H9 (cell line): Measurements from ENCODE around the gene OR2Y1. TPM values are rescaled to one million over a fixed set of nuclear protein-coding genes. Genes with fewer than 3 reads are reported as not detected.

ENCODE experiments used
- DNase-seq: peaks from one replicate; pipeline ENCODE4 v3.0.0-alpha.2; 2017
- H2AFZ ChIP-seq: one replicate; pipeline ENCODE4 v1.6.1; 2013; ENCODE audit warnings: mild to moderate bottlenecking, low read length, control low read depth, moderate library complexity
- H2AK5ac ChIP-seq: 2 replicates; pipeline ENCODE4 v1.6.1; 2013; ENCODE audit warnings: low read length, control low read depth, mixed read lengths; ENCODE audit not compliant: insufficient read length
- H2BK120ac ChIP-seq: one replicate; pipeline ENCODE4 v1.6.1; 2013; ENCODE audit warnings: low read depth, mild to moderate bottlenecking, low read length, control low read depth, inconsistent platforms; ENCODE audit not compliant: poor library complexity, severe bottlenecking
- H2BK12ac ChIP-seq: 2 replicates; pipeline ENCODE4 v1.6.1; 2013; ENCODE audit warnings: low read length, control low read depth, mixed read lengths, low read depth; ENCODE audit not compliant: insufficient read length
- H2BK15ac ChIP-seq: 2 replicates; pipeline ENCODE4 v1.6.1; 2013; ENCODE audit warnings: low read depth, low read length, control low read depth
- H2BK20ac ChIP-seq: one replicate; pipeline ENCODE4 v1.6.1; 2013; ENCODE audit warnings: low read depth, mild to moderate bottlenecking, low read length, control low read depth, inconsistent platforms; ENCODE audit not compliant: poor library complexity, severe bottlenecking
- H2BK5ac ChIP-seq: 2 replicates; pipeline ENCODE4 v1.6.1; 2013; ENCODE audit warnings: low read length, control low read depth, mixed read lengths; ENCODE audit not compliant: insufficient read length
- H3K14ac ChIP-seq: 2 replicates; pipeline ENCODE4 v1.6.1; 2013; ENCODE audit warnings: low read length, control low read depth; ENCODE audit not compliant: insufficient read depth
- H3K18ac ChIP-seq: 2 replicates; pipeline ENCODE4 v1.6.1; 2013; ENCODE audit warnings: low read depth, mild to moderate bottlenecking, mixed read lengths, low read length, control low read depth; ENCODE audit not compliant: insufficient read length
- H3K23ac ChIP-seq: 2 replicates; pipeline ENCODE4 v1.6.1; 2013; ENCODE audit warnings: low read length, control low read depth, mixed read lengths, low read depth; ENCODE audit not compliant: insufficient read length
- H3K23me2 ChIP-seq: 2 replicates; pipeline ENCODE4 v1.6.1; 2013; ENCODE audit warnings: low read depth, mild to moderate bottlenecking, mixed read lengths, low read length, control low read depth; ENCODE audit not compliant: insufficient read length, poor library complexity, severe bottlenecking
- H3K27ac ChIP-seq: 2 replicates; pipeline ENCODE4 v1.5.1; 2013; ENCODE audit warnings: low read length, control low read depth, mixed read lengths, low read depth; ENCODE audit not compliant: insufficient read length
- H3K27me3 ChIP-seq: 2 replicates; pipeline ENCODE4 v1.6.1; 2013; ENCODE audit warnings: low read length, control low read depth, inconsistent platforms; ENCODE audit not compliant: insufficient read depth
- H3K4ac ChIP-seq: 2 replicates; pipeline ENCODE4 v1.6.1; 2013; ENCODE audit warnings: low read depth, mild to moderate bottlenecking, control low read depth, inconsistent platforms, low read length, moderate library complexity
- H3K4me1 ChIP-seq: 2 replicates; pipeline ENCODE4 v1.6.1; 2013; ENCODE audit warnings: low read length, control low read depth, inconsistent platforms; ENCODE audit not compliant: insufficient read depth
- H3K4me2 ChIP-seq: 2 replicates; pipeline ENCODE4 v1.6.1; 2013; ENCODE audit warnings: low read length, control low read depth, mixed read lengths; ENCODE audit not compliant: insufficient read length, insufficient read depth
- H3K56ac ChIP-seq: 2 replicates; pipeline ENCODE4 v1.6.1; 2013; ENCODE audit warnings: low read depth, mild to moderate bottlenecking, mixed read lengths, low read length, control low read depth; ENCODE audit not compliant: insufficient read length
- H3K79me1 ChIP-seq: 2 replicates; pipeline ENCODE4 v1.6.1; 2013; ENCODE audit warnings: low read depth, mild to moderate bottlenecking, moderate library complexity, low read length, control low read depth, inconsistent platforms; ENCODE audit not compliant: insufficient read depth, poor library complexity, severe bottlenecking
- H3K79me2 ChIP-seq: 2 replicates; pipeline ENCODE4 v1.6.1; 2013; ENCODE audit warnings: low read length, control low read depth, inconsistent platforms; ENCODE audit not compliant: insufficient read depth
- H3K9ac ChIP-seq: 2 replicates; pipeline ENCODE4 v1.6.1; 2013; ENCODE audit warnings: low read length, control low read depth, mixed read lengths; ENCODE audit not compliant: insufficient read length; ENCODE audit errors: extremely low read depth
- H3K9me3 ChIP-seq: one replicate; pipeline ENCODE4 v1.6.1; 2013; ENCODE audit warnings: low read depth, low read length, inconsistent platforms; ENCODE audit not compliant: control insufficient read depth
- H3T11ph ChIP-seq: one replicate; pipeline ENCODE4 v1.6.1; 2013; ENCODE audit warnings: mild to moderate bottlenecking, low read length, control low read depth, inconsistent platforms
- H4K20me1 ChIP-seq: one replicate; pipeline ENCODE4 v1.6.1; 2013; ENCODE audit not compliant: control insufficient read depth, insufficient read length, insufficient read depth
- H4K5ac ChIP-seq: 2 replicates; pipeline ENCODE4 v1.6.1; 2013; ENCODE audit warnings: low read depth, mild to moderate bottlenecking, mixed read lengths, low read length, control low read depth; ENCODE audit not compliant: insufficient read length
- H4K8ac ChIP-seq: replicated peaks from 2 replicates; pipeline ENCODE4 v1.6.1; 2013; ENCODE audit warnings: low read length, control low read depth, mixed read lengths, low read depth; ENCODE audit not compliant: insufficient read length
- H4K91ac ChIP-seq: 2 replicates; pipeline ENCODE4 v1.6.1; 2013; ENCODE audit warnings: low read depth, mild to moderate bottlenecking, moderate library complexity, mixed read lengths, low read length, control low read depth; ENCODE audit not compliant: insufficient read length
- H3K27ac Mint-ChIP-seq, 3 experiments: 2 replicates in 2 of 3; 3 replicates in 1 of 3; pipeline ENCODE4 v1.8.0; 2020 to 2021; ENCODE audit warnings: mixed read lengths in 3 of 3, mild to moderate bottlenecking in 1 of 3, moderate library complexity in 1 of 3
- H3K27me3 Mint-ChIP-seq: 2 replicates; pipeline ENCODE4 v1.8.0; 2021; ENCODE audit warnings: low read depth, mild to moderate bottlenecking, moderate library complexity, mixed read lengths
- H3K36me3 Mint-ChIP-seq, 3 experiments: 2 replicates in 2 of 3; 3 replicates in 1 of 3; pipeline ENCODE4 v1.8.0; 2020 to 2021; ENCODE audit warnings: low read depth in 3 of 3, mixed read lengths in 3 of 3; ENCODE audit not compliant: insufficient read depth in 1 of 3
- H3K4me1 Mint-ChIP-seq, 2 experiments: 2 replicates each; pipeline ENCODE4 v1.8.0; 2020; ENCODE audit warnings: mixed read lengths in 2 of 2
- H3K4me3 Mint-ChIP-seq, 2 experiments: 2 replicates in 1 of 2; 3 replicates in 1 of 2; pipeline ENCODE4 v1.8.0; 2020 to 2021; ENCODE audit warnings: mild to moderate bottlenecking in 2 of 2, mixed read lengths in 2 of 2, moderate library complexity in 1 of 2
- H3K9me3 Mint-ChIP-seq, 2 experiments: 2 replicates in 1 of 2; 3 replicates in 1 of 2; pipeline ENCODE4 v1.8.0; 2020; ENCODE audit warnings: mild to moderate bottlenecking in 2 of 2, mixed read lengths in 2 of 2, moderate library complexity in 1 of 2
- CTCF ChIP-seq: fragments of 200-600 bp; sonication (generic); conservative IDR thresholded peaks from 3 replicates; pipeline ENCODE4 v1.8.0; 2021; ENCODE audit warnings: antibody characterized with exemption, mild to moderate bottlenecking
- WGBS: extraction: QIAGEN DNeasy Blood & Tissue Kit; methylation state at CpG from one replicate; pipeline ENCODE4 v1.1.7; 2013; ENCODE audit warnings: missing lambda C conversion rate, low lambda C conversion rate, mixed read lengths; ENCODE audit not compliant: insufficient read length; ENCODE audit errors: extremely low coverage; 5-methylcytosine and 5-hydroxymethylcytosine counted together
- total RNA-seq: library from RNA; stranded (reverse); gene quantifications from 2 replicates; pipeline ENCODE4 v1.2.1, GENCODE V29; 2021

Gene OR2Y1
- total RNA-seq, 1 experiment from 2014 or later, result not detected

- Histone ChIP-seq H3K9ac (no peak overlapping the region), H2BK12ac (no peak overlapping the region), H3K23ac (no peak overlapping the region), H4K8ac (no peak overlapping the region), H2BK15ac (no peak overlapping the region), H3K27ac (no peak overlapping the region), H2BK120ac (no peak overlapping the region), H3K4me1 (no peaks in the 10 kb centered on the region), H3K79me1 (no peaks in the 10 kb centered on the region), H4K20me1 (no peaks in the 10 kb centered on the region), H2BK5ac (no peak overlapping the region), H3K4me2 (no peak overlapping the region), H3K79me2 (no peaks in the 10 kb centered on the region), H4K91ac (no peak overlapping the region), H2BK20ac (no peak overlapping the region), H2AFZ (no peak overlapping the region), H3K27me3 (no peaks in the 10 kb centered on the region), H3K56ac (no peak overlapping the region), H3K9me3 (no peaks in the 10 kb centered on the region), H3K4ac (no peak overlapping the region), H3K14ac (no peak overlapping the region), H3K18ac (no peak overlapping the region), H3T11ph (no peak overlapping the region), H2AK5ac (no peak overlapping the region), H3K23me2 (no peaks in the 10 kb centered on the region), H4K5ac (no peak overlapping the region)
- Mint-ChIP-seq H3K27ac (no peak overlapping the region), H3K4me3 (no peak overlapping the region), H3K4me1 (no peaks in the 10 kb centered on the region), H3K27me3 (peaks cover 62% of the 10 kb centered on the region), H3K9me3 (no peaks in the 10 kb centered on the region; a peak in 1 of 5 replicates), H3K36me3 (no peaks in the 10 kb centered on the region)
- no peak for TF ChIP-seq CTCF
- no CpG with 5 or more reads among the region's 2 CpGs for WGBS
- no peak for DNase-seq
Observed at GRCh38 chr5:180736536-180736935, 3.3 kb downstream of the OR2Y1 start.
